Activated CD4-positive, alpha-beta memory T cell treated with anti-CD3 and anti-CD28 coated beads, Interleukin-2, amount 10 ng/mL, durations not matched to agents 7 days and 5 days (primary cell): ENCODE data around the gene ZNF766. TPM values are rescaled to one million over a fixed set of nuclear protein-coding genes. Genes with fewer than 3 reads are reported as not detected.
"Not testable (repeated sequence)": the region's sequence is repeated elsewhere in the genome, so short reads cannot be mapped to it uniquely, and the experiment has no call there.

ENCODE experiments used
- CTCF ChIA-PET: fragments of 350-600 bp; sonication (Branson Sonifier 250); formaldehyde crosslinking; loops from one replicate; lab custom pipeline; 2021; ENCODE audit warnings: antibody characterized with exemption, inconsistent platforms; lab: Charles Lee
- POLR2A ChIA-PET: fragments of 350-600 bp; sonication (Branson Sonifier 250); formaldehyde crosslinking; loops from one replicate; lab custom pipeline; 2021; ENCODE audit warnings: antibody characterized with exemption; lab: Charles Lee
- DNase-seq: peaks from one replicate; pipeline ENCODE4 v3.0.0-alpha.2; 2020
- H3K27ac Mint-ChIP-seq: one replicate; pipeline ENCODE4 v1.8.0; 2021; ENCODE audit warnings: mild to moderate bottlenecking, mixed read lengths
- H3K27me3 Mint-ChIP-seq: one replicate; pipeline ENCODE4 v1.8.0; 2021; ENCODE audit warnings: mixed read lengths
- H3K36me3 Mint-ChIP-seq: one replicate; pipeline ENCODE4 v1.8.0; 2021; ENCODE audit warnings: low read depth, mixed read lengths
- H3K4me1 Mint-ChIP-seq: one replicate; pipeline ENCODE4 v1.8.0; 2021; ENCODE audit warnings: mixed read lengths
- H3K4me3 Mint-ChIP-seq: one replicate; pipeline ENCODE4 v1.8.0; 2021; ENCODE audit warnings: mild to moderate bottlenecking, mixed read lengths
- H3K9me3 Mint-ChIP-seq: one replicate; pipeline ENCODE4 v1.8.0; 2021; ENCODE audit warnings: mixed read lengths
- total RNA-seq, 2 experiments: library from RNA; stranded (reverse); gene quantifications; one replicate each; pipeline ENCODE4 v1.2.3, GENCODE V29; 2021

Gene ZNF766
- total RNA-seq, 2 experiments from 2014 or later, result 23.3 to 24.1 TPM

GRCh38 chr19:52237197-52237596 lies 32.2 kb upstream of the ZNF766 start:
- ChIA-PET CTCF (interaction anchor here (0.7 to 2.2 kb wide), 11 partner anchors 11 to 229 kb away, joined by 3 to 9 read pairs (median 3); partner anchors contain the start of genes PPP2R1A, ZNF615 and ZNF616), POLR2A (interaction anchor here (0.7 to 1.3 kb wide), 4 partner anchors 11 to 230 kb away, joined by 3 to 5 read pairs (median 4); partner anchors contain the start of genes ZNF615 and ZNF616)
- H3K36me3 Mint-ChIP-seq, result no peaks in the 10 kb centered on the region
- H3K4me1 Mint-ChIP-seq, result no peaks in the 10 kb centered on the region
- no peaks in the 10 kb centered on the region for H3K27me3 Mint-ChIP-seq
- no peaks in the 10 kb centered on the region for H3K9me3 Mint-ChIP-seq
- H3K27ac Mint-ChIP-seq, result no peak overlapping the region
- no peak overlapping the region for H3K4me3 Mint-ChIP-seq
- no peak for DNase-seq

- H3K36me3 Mint-ChIP-seq, result no peaks in the 10 kb centered on the region
- no peak overlapping the region for H3K27ac Mint-ChIP-seq
- DNase-seq, result peak; percentile 64
- no peaks in the 10 kb centered on the region for H3K9me3 Mint-ChIP-seq
- H3K27me3 Mint-ChIP-seq, result no peaks in the 10 kb centered on the region
- POLR2A ChIA-PET, result interaction anchor here (0.7 to 1.3 kb wide), 4 partner anchors 10 to 230 kb away, joined by 3 to 5 read pairs (median 4); partner anchors contain the start of genes ZNF615 and ZNF616
- H3K4me3 Mint-ChIP-seq, result no peak overlapping the region
- no peaks in the 10 kb centered on the region for H3K4me1 Mint-ChIP-seq
- CTCF ChIA-PET, result interaction anchor here (0.7 to 2.2 kb wide), 11 partner anchors 11 to 230 kb away, joined by 3 to 9 read pairs (median 3); partner anchors contain the start of genes PPP2R1A, ZNF615 and ZNF616
Measured at GRCh38 chr19:52237771-52238400, 31.5 kb upstream of the ZNF766 start.

GRCh38 chr19:52244021-52244420 lies 25.4 kb upstream of the ZNF766 start:
- no peak overlapping the region for H3K4me3 Mint-ChIP-seq
- ChIA-PET POLR2A (no interaction called here), CTCF (no interaction called here)

GRCh38 chr19:52248241-52248640 lies 21.1 kb upstream of the ZNF766 start:
- H3K4me1 Mint-ChIP-seq, result no peaks in the 10 kb centered on the region
- H3K27me3 Mint-ChIP-seq, result no peaks in the 10 kb centered on the region
- ChIA-PET POLR2A (interaction anchor here (0.5 kb wide), 1 partner anchor 11 kb away, joined by 3 read pairs; no protein-coding TSS in a partner anchor), CTCF (no interaction called here)
- H3K27ac Mint-ChIP-seq, result no peak overlapping the region
- no peaks in the 10 kb centered on the region for H3K36me3 Mint-ChIP-seq
- H3K4me3 Mint-ChIP-seq, result no peak overlapping the region
- DNase-seq, result peak; percentile 51
- peaks cover 20% of the 10 kb centered on the region for H3K9me3 Mint-ChIP-seq

More at GRCh38 chr19:52244021-52244420, 25.4 kb upstream of the ZNF766 start:
- Mint-ChIP-seq H3K36me3 (no peaks in the 10 kb centered on the region), H3K4me1 (no peaks in the 10 kb centered on the region), H3K27me3 (no peaks in the 10 kb centered on the region), H3K9me3 (peaks cover 3% of the 10 kb centered on the region), H3K27ac (no peak overlapping the region)
- no peak for DNase-seq

- Mint-ChIP-seq H3K27me3 (no peaks in the 10 kb centered on the region), H3K36me3 (no peaks in the 10 kb centered on the region), H3K9me3 (peaks cover 27% of the 10 kb centered on the region), H3K27ac (no peak overlapping the region), H3K4me3 (no peak overlapping the region), H3K4me1 (no peaks in the 10 kb centered on the region)
- DNase-seq, result no peak
- ChIA-PET POLR2A (no interaction called here), CTCF (no interaction called here)
Measured at GRCh38 chr19:52258426-52258825, 11.0 kb upstream of the ZNF766 start.

- H3K4me3 Mint-ChIP-seq, CTCF ChIA-PET, H3K36me3 Mint-ChIP-seq, H3K27ac Mint-ChIP-seq, POLR2A ChIA-PET, H3K27me3 Mint-ChIP-seq, DNase-seq: not testable (repeated sequence)
- H3K9me3 Mint-ChIP-seq, result peaks cover 28% of the 10 kb centered on the region
- peaks cover 12% of the 10 kb centered on the region for H3K4me1 Mint-ChIP-seq
Measured at GRCh38 chr19:52265556-52265955, 3.8 kb upstream of the ZNF766 start.

GRCh38 chr19:52270266-52270885 lies 989 bp downstream of the ZNF766 start:
- Mint-ChIP-seq H3K4me1 (peaks cover 37% of the 10 kb centered on the region), H3K36me3 (peaks cover 49% of the 10 kb centered on the region), H3K27ac (peak overlapping the region; percentile 92), H3K4me3 (peak overlapping the region; percentile 99), H3K9me3 (peaks cover 47% of the 10 kb centered on the region), H3K27me3 (no peaks in the 10 kb centered on the region)
- ChIA-PET CTCF (no interaction called here), POLR2A (interaction anchor here (0.7 to 1.0 kb wide), 2 partner anchors 32 to 566 kb away, joined by 3 read pairs; no protein-coding TSS in a partner anchor)
- no peak for DNase-seq

GRCh38 chr19:52273301-52273700 lies 3.9 kb downstream of the ZNF766 start:
- ChIA-PET POLR2A (no interaction called here), CTCF (no interaction called here)
- Mint-ChIP-seq H3K9me3 (peaks cover 60% of the 10 kb centered on the region), H3K27ac (no peak overlapping the region), H3K36me3 (peaks cover 77% of the 10 kb centered on the region), H3K27me3 (no peaks in the 10 kb centered on the region), H3K4me3 (no peak overlapping the region), H3K4me1 (peaks cover 41% of the 10 kb centered on the region)
- no peak for DNase-seq

- H3K36me3 Mint-ChIP-seq, result peaks cover 86% of the 10 kb centered on the region
- ChIA-PET POLR2A (no interaction called here), CTCF (interaction anchor here (0.6 kb wide), 1 partner anchor 315 kb away, joined by 3 read pairs; no protein-coding TSS in a partner anchor)
- H3K4me3 Mint-ChIP-seq, result no peak overlapping the region
- H3K9me3 Mint-ChIP-seq, result peaks cover 66% of the 10 kb centered on the region
- no peak for DNase-seq
- peaks cover 41% of the 10 kb centered on the region for H3K4me1 Mint-ChIP-seq
- H3K27me3 Mint-ChIP-seq, result no peaks in the 10 kb centered on the region
- no peak overlapping the region for H3K27ac Mint-ChIP-seq
Measured at GRCh38 chr19:52274191-52274590, 4.8 kb downstream of the ZNF766 start.

- Mint-ChIP-seq H3K36me3 (peaks cover 82% of the 10 kb centered on the region), H3K4me1 (peaks cover 28% of the 10 kb centered on the region), H3K27me3 (no peaks in the 10 kb centered on the region), H3K4me3 (no peak overlapping the region), H3K27ac (no peak overlapping the region), H3K9me3 (peaks cover 64% of the 10 kb centered on the region)
- DNase-seq, result no peak
- ChIA-PET CTCF (no interaction called here), POLR2A (no interaction called here)
Measured at GRCh38 chr19:52275988-52276387, 6.6 kb downstream of the ZNF766 start.

- no peaks in the 10 kb centered on the region for H3K27me3 Mint-ChIP-seq
- H3K36me3 Mint-ChIP-seq, result peaks cover 83% of the 10 kb centered on the region
- CTCF ChIA-PET, result no interaction called here
- POLR2A ChIA-PET, result no interaction called here
- H3K4me3 Mint-ChIP-seq, result no peak overlapping the region
- peaks cover 19% of the 10 kb centered on the region for H3K4me1 Mint-ChIP-seq
- no peak for DNase-seq
- H3K27ac Mint-ChIP-seq, result no peak overlapping the region
- H3K9me3 Mint-ChIP-seq, result peaks cover 59% of the 10 kb centered on the region
Measured at GRCh38 chr19:52277471-52277870, 8.1 kb downstream of the ZNF766 start.

GRCh38 chr19:52286256-52286655 lies 16.9 kb downstream of the ZNF766 start:
- H3K4me1 Mint-ChIP-seq, result no peaks in the 10 kb centered on the region
- ChIA-PET POLR2A (no interaction called here), CTCF (interaction anchor here (0.7 kb wide), 1 partner anchor 136 kb away, joined by 3 read pairs; no protein-coding TSS in a partner anchor)
- H3K27ac Mint-ChIP-seq, result no peak overlapping the region
- H3K36me3 Mint-ChIP-seq, result peaks cover 95% of the 10 kb centered on the region
- no peaks in the 10 kb centered on the region for H3K27me3 Mint-ChIP-seq
- DNase-seq, result no peak
- peaks cover 53% of the 10 kb centered on the region for H3K9me3 Mint-ChIP-seq
- no peak overlapping the region for H3K4me3 Mint-ChIP-seq

- ChIA-PET POLR2A (no interaction called here), CTCF (no interaction called here)
- Mint-ChIP-seq H3K27ac (no peak overlapping the region), H3K36me3 (peaks cover 73% of the 10 kb centered on the region), H3K9me3 (peaks cover 49% of the 10 kb centered on the region), H3K4me1 (peaks cover 4% of the 10 kb centered on the region), H3K4me3 (no peak overlapping the region), H3K27me3 (no peaks in the 10 kb centered on the region)
- no peak for DNase-seq
Measured at GRCh38 chr19:52291781-52292180, 22.4 kb downstream of the ZNF766 start.
